Spleen (tissue), 11 donors: ENCODE results near the gene RYR1. TPM values are rescaled to one million over a fixed set of nuclear protein-coding genes. Genes with fewer than 3 reads are reported as not detected.
"Not testable (repeated sequence)": the region's sequence is repeated elsewhere in the genome, so short reads cannot be mapped to it uniquely, and the experiment has no call there.

Experiments
- DNase-seq: peaks from one replicate; pipeline ENCODE4 v3.0.0-alpha.2; 2020
- H3K27ac ChIP-seq, 8 donors: fragments of 200-600 bp; sonication (generic) in 7 of 8; 1 replicate in 4 of 8; 2 replicates in 4 of 8; pipeline versions ENCODE4 v1.5.0 to v1.8.0; 2016 to 2021; ENCODE audit warnings: inconsistent platforms in 4 of 8, mild to moderate bottlenecking in 4 of 8, moderate library complexity in 1 of 8
- H3K27me3 ChIP-seq, 7 donors: fragments of 200-600 bp; sonication (generic) in 6 of 7; replicated peaks in 1 of 7; 1 replicate in 4 of 7; 2 replicates in 3 of 7; pipeline versions ENCODE4 v1.5.0 to v1.8.0; 2016 to 2021; ENCODE audit warnings: inconsistent platforms in 3 of 7, mild to moderate bottlenecking in 1 of 7
- H3K36me3 ChIP-seq, 6 donors: fragments of 200-600 bp; sonication (generic) in 5 of 6; 1 replicate in 4 of 6; 2 replicates in 2 of 6; pipeline versions ENCODE4 v1.5.0 to v1.8.0; 2016 to 2021; ENCODE audit warnings: inconsistent platforms in 2 of 6
- H3K4me1 ChIP-seq, 6 donors: fragments of 200-600 bp; sonication (generic) in 5 of 6; 1 replicate in 3 of 6; 2 replicates in 3 of 6; pipeline versions ENCODE4 v1.5.0 to v1.8.0; 2016 to 2021; ENCODE audit warnings: inconsistent platforms in 3 of 6
- H3K4me3 ChIP-seq, 8 donors: fragments of 200-600 bp; sonication (generic) in 7 of 8; 1 replicate in 4 of 8; 2 replicates in 4 of 8; pipeline versions ENCODE4 v1.5.0 to v1.8.0; 2016 to 2021; ENCODE audit warnings: inconsistent platforms in 4 of 8, mild to moderate bottlenecking in 4 of 8, moderate library complexity in 2 of 8
- H3K9me3 ChIP-seq, 8 donors: fragments of 200-600 bp; sonication (generic) in 7 of 8; 1 replicate in 4 of 8; 2 replicates in 4 of 8; pipeline versions ENCODE4 v1.5.0 to v1.8.0; 2016 to 2021; ENCODE audit warnings: inconsistent platforms in 4 of 8
- POLR2A ChIP-seq, 3 donors: fragments of 450-650 bp; IDR thresholded peaks; one replicate each; pipeline ENCODE4 v1.5.1; 2017; ENCODE audit warnings: antibody characterized with exemption in 3 of 3, mild to moderate bottlenecking in 1 of 3
- POLR2AphosphoS5 ChIP-seq, 3 donors: sonication (generic); formaldehyde crosslinking; IDR thresholded peaks; one replicate each; pipeline ENCODE4 v1.5.1; 2017; ENCODE audit warnings: antibody characterized with exemption in 3 of 3
- WGBS, 5 donors: extraction: QIAGEN DNeasy Blood & Tissue Kit in 3 of 5; methylation state at CpG; one replicate each; pipeline versions ENCODE4 v1.1.5 to v1.1.7; 2013 to 2018; 5-methylcytosine and 5-hydroxymethylcytosine counted together
- intact Hi-C: fragments of 100-400 bp; cut with DNase I; formaldehyde crosslinking; loops from one replicate; pipeline ENCODE4 v1.15.0; 2023; ENCODE audit warnings: low total_unique reads
- polyA plus RNA-seq, 3 donors: library from polyadenylated mRNA; stranded (reverse); fragments of 200-250 nt; gene quantifications; one replicate each; pipeline ENCODE4 v1.2.1, GENCODE V29; 2013
- total RNA-seq, 7 donors: library from RNA; depleted of rRNA in 3 of 7; stranded (reverse); fragments of >200 nt in 3 of 7; fragmentation: NEBNext Ultra II Directional in 4 of 7; extraction: Animal tissue kit (Norgen Biotek cat#: 25700) in 4 of 7; gene quantifications; one replicate each; pipeline versions ENCODE4 v1.1.0 to v1.2.1, GENCODE V29; 2016 to 2021
- TF ChIP-seq, protein P1 (sequence below), 11 experiments: fragments of 200-600 bp in 7 of 11; fragments of 450-650 bp in 4 of 11; sonication (generic) in 4 of 11; IDR thresholded peaks in 8 of 11; conservative IDR thresholded peaks in 3 of 11; 1 replicate in 7 of 11; 2 replicates in 4 of 11; pipeline versions ENCODE4 v1.4.0 to v1.8.0; 2016 to 2021; ENCODE audit warnings: antibody characterized with exemption in 11 of 11, inconsistent platforms in 4 of 11, mild to moderate bottlenecking in 1 of 11
- donor health status: healthy with polysubstance abuse.
- donor health status: DM: no; HTN: no; CAD: no; lungs with moderate emphysema.
- donor health status: DM: no; HTN: no; CAD: no.
- donor health status: Bipolar disorder and iron deficiency.
- donor health status: healthy.
- donor health status: DM: no; HTN: no; CAD: no.
- donor health status: DM: yes; HTN: yes; CAD: no.

The RYR1 gene
- total and polyA plus RNA-seq, 10 donors = 0.32 to 3.2 (median 1.3) TPM

- intact Hi-C loops = no loop called here
Observed at GRCh38 chr19:38411041-38411712, 22.3 kb upstream of the RYR1 start.

DNA sequence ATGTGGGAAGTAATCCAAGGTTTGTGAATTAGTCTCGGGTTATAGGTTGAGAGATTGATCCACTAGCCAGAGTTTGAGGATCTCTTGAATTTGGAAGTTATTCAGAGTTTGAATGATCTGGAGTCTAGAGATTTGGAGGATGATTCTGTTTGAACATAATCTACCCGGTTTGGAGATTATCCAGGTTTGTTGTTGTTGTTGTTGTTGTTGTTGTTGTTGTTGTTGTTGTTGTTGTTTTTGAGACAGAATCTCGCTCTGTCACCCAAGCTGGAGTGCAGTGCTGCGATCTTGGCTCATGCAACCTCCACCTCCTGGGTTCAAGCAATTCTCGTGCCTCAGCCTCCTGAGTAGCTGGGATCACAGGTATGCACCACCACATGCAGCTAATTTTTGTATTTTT is 21.6 kb upstream of the RYR1 start:
- H3K9me3 ChIP-seq, intact Hi-C loops, H3K27ac ChIP-seq, H3K27me3 ChIP-seq, H3K4me3 ChIP-seq, DNase-seq: not testable (repeated sequence)
- Histone ChIP-seq H3K4me1 (peaks cover 0 to 11% (median under 1%) of the 10 kb centered on the region in 6 donors), H3K36me3 (peaks cover 0 to 100% (median 24%) of the 10 kb centered on the region in 6 donors)
- WGBS, 5 donors = 84 to 97% (median 91%) methylated on average over 5 of the region's 5 CpGs

More at GRCh38 chr19:38411041-38411712, 22.3 kb upstream of the RYR1 start:
- Histone ChIP-seq H3K27ac (no peak overlapping the region), H3K9me3 (no peaks in the 10 kb centered on the region), H3K36me3 (peaks cover 0 to 100% (median 31%) of the 10 kb centered on the region in 6 donors), H3K4me3 (no peak overlapping the region), H3K27me3 (no peaks in the 10 kb centered on the region), H3K4me1 (peaks cover 0 to 6% (median 0%) of the 10 kb centered on the region in 6 donors)
- TF ChIP-seq, protein P1, sequence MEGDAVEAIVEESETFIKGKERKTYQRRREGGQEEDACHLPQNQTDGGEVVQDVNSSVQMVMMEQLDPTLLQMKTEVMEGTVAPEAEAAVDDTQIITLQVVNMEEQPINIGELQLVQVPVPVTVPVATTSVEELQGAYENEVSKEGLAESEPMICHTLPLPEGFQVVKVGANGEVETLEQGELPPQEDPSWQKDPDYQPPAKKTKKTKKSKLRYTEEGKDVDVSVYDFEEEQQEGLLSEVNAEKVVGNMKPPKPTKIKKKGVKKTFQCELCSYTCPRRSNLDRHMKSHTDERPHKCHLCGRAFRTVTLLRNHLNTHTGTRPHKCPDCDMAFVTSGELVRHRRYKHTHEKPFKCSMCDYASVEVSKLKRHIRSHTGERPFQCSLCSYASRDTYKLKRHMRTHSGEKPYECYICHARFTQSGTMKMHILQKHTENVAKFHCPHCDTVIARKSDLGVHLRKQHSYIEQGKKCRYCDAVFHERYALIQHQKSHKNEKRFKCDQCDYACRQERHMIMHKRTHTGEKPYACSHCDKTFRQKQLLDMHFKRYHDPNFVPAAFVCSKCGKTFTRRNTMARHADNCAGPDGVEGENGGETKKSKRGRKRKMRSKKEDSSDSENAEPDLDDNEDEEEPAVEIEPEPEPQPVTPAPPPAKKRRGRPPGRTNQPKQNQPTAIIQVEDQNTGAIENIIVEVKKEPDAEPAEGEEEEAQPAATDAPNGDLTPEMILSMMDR (IDR thresholded peaks at IDR 0.05 in 8 of 11, conservative IDR thresholded peaks at IDR 0.05 in 3 of 11) = no peak
- TF ChIP-seq POLR2AphosphoS5 (IDR thresholded peaks at IDR 0.05) (peak in 2 of 3 donors; percentile 12 to 57), POLR2A (IDR thresholded peaks at IDR 0.05) (no peak)
- WGBS, 5 donors = 85 to 93% (median 90%) methylated on average over 12 to 13 of the region's 13 CpGs
- DNase-seq = no peak

- 92 to 97% (median 93%) methylated on average over 8 of the region's 8 CpGs for WGBS, 5 donors
- intact Hi-C loops = no loop called here
- H3K36me3 ChIP-seq = peaks cover 0 to 97% (median 20%) of the 10 kb centered on the region in 6 donors
- H3K4me3 ChIP-seq = no peak overlapping the region
- peaks cover 0 to 17% (median 5%) of the 10 kb centered on the region in 6 donors for H3K4me1 ChIP-seq
- no peaks in the 10 kb centered on the region for H3K9me3 ChIP-seq
- TF ChIP-seq POLR2A (IDR thresholded peaks at IDR 0.05) (no peak), POLR2AphosphoS5 (IDR thresholded peaks at IDR 0.05) (peak in 1 of 3 donors; percentile 34)
- TF ChIP-seq, protein P1 (IDR thresholded peaks at IDR 0.05 in 8 of 11, conservative IDR thresholded peaks at IDR 0.05 in 3 of 11) = no peak
- H3K27ac ChIP-seq = no peak overlapping the region
- no peaks in the 10 kb centered on the region for H3K27me3 ChIP-seq
- DNase-seq = no peak
Observed at GRCh38 chr19:38412491-38412890, 21.0 kb upstream of the RYR1 start.

DNA sequence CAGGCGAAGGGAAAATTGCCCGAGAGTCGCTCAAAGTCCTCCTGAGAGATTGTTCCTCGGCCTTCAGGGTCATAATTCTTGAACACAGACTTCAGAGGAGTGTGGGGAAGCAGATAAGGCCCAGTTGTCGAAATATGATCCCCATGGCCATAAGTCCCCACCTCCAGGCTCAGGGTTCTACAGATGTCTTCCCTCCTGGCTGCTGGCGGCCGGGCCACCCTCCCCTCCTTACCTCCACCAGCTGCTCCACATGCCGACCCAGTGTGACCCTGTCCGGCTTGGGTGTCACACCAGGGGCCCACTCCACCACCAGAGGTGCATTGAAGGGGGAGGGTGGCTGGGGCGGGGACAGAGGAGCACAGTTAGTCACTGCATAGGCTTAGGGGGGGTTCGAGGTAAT is 20.5 kb upstream of the RYR1 start:
- TF ChIP-seq POLR2AphosphoS5 (IDR thresholded peaks at IDR 0.05) (no peak), POLR2A (IDR thresholded peaks at IDR 0.05) (no peak)
- TF ChIP-seq, protein P1 (IDR thresholded peaks at IDR 0.05 in 8 of 11, conservative IDR thresholded peaks at IDR 0.05 in 3 of 11) = no peak
- intact Hi-C loops = no loop called here
- peaks cover 0 to 92% (median 16%) of the 10 kb centered on the region in 6 donors for H3K36me3 ChIP-seq
- no peak overlapping the region for H3K27ac ChIP-seq
- H3K4me3 ChIP-seq = no peak overlapping the region
- no peaks in the 10 kb centered on the region for H3K9me3 ChIP-seq
- H3K27me3 ChIP-seq = no peaks in the 10 kb centered on the region
- no peak for DNase-seq
- WGBS, 5 donors = 71 to 90% (median 81%) methylated on average over 9 to 11 of the region's 11 CpGs
- H3K4me1 ChIP-seq = peaks cover 1 to 21% (median 9%) of the 10 kb centered on the region in 6 donors
